ENCODE data around the gene ARHGAP20. TPM values are rescaled to one million over a fixed set of nuclear protein-coding genes. Genes with fewer than 3 reads are reported as not detected.

Gene ARHGAP20, protein sequence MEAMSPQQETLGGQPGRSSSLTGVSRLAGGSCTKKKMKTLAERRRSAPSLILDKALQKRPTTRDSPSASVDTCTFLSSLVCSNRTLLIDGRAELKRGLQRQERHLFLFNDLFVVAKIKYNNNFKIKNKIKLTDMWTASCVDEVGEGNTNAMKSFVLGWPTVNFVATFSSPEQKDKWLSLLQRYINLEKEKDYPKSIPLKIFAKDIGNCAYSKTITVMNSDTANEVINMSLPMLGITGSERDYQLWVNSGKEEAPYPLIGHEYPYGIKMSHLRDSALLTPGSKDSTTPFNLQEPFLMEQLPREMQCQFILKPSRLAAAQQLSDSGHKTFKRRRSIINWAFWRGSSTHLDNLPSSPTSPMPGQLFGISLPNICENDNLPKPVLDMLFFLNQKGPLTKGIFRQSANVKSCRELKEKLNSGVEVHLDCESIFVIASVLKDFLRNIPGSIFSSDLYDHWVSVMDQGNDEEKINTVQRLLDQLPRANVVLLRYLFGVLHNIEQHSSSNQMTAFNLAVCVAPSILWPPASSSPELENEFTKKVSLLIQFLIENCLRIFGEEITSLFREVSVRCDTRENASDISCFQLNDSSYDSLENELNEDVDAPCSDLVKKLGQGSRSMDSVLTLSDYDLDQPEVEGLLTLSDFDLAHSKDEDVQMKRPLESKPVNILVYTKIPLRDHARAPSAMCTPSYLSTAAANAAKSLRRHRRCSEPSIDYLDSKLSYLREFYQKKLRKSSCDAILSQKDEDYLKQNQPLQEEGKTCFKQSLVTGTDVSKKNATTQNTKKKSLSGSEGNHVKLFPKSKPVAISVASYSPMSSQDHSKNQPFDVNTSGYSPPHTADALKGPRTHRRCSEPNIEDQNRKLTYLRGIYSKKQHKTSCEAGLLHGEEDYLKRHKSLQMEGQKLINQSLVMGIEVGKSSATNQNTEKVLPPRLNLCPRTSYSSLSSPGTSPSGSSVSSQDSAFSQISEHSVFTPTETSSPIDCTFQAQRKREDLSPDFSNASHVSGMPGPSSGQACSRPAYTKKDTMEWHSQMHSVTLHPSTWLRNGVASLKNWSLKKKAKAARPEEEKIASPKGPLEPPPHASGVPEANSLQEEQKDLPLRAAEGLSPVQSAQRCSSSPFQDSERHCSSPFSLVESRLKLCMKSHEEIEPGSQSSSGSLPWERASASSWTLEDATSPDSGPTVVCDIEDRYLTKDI
- not detected in 2 replicates for total RNA-seq (2014; rRNA removed; shearing (Covaris generic))

DNA sequence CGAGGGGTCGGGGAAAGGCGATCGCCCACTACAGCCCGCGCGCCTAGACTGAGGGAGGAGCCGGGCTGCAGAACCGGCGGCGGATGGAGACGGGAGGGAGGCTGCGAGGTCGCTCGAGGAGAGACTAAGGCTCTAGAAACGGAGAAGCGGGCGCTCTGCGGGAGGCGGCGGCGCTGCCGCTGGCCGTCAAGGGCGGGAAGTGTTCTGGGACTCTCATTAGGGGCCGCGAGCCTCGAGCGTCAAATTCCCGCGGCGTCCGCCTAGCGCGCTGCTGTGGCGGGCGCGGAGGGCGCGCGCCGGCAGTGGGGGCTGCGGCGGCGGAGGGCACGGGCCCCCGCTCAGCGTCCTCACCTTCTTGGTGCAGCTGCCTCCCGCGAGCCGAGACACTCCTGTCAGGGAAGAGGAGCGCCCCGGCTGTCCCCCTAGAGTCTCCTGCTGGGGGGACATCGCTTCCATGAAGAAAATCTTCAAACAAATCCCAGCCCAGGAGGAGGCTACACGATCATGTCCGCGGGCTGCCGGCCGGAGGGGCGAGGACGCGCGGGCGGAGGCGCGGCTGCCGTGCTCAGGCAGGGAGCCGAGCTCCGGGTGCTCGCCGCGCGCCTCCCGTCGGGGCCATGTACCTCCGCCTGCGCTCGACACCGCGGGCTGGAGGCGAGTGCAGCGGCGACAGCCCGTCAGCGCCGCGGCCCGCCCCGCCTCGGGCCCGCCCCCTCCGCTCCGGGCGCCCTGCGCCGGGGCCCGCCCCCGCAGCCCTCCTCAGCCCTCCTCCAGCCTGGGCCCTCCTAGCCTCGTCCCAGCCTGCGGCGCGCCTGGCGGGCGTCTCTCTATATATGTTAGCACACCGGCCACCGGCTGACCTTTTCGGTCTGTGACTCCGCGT is at the start of gene ARHGAP20:
TSS of gene ARHGAP20 (minus strand) at position 662 of the 883 bp plus-strand sequence. CDS start at position 456, 206 bp downstream.
- DNase-seq (ENCODE audit: low spot score) = no peak

DNA sequence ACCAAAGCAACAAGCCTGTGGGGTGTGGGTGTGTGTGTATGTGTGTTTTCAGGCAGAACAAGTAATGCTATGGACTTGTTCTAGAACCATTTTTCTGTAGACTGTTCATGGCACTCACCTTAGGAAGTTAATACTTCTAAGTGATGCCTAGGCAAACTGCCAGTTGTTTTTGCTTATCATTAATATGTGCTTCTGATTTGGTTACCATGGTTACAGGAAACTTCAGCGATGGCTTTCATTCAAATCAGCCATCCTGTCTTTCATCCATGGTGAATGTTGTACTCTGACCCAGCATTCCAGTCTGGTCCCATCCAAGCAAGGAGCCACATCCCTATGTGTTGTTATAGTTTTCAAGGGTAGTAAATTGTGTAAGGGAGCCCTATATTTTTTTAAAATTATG is 49.8 kb upstream of the ARHGAP20 start:
- DNase-seq (ENCODE audit: low spot score) = no peak

DNA sequence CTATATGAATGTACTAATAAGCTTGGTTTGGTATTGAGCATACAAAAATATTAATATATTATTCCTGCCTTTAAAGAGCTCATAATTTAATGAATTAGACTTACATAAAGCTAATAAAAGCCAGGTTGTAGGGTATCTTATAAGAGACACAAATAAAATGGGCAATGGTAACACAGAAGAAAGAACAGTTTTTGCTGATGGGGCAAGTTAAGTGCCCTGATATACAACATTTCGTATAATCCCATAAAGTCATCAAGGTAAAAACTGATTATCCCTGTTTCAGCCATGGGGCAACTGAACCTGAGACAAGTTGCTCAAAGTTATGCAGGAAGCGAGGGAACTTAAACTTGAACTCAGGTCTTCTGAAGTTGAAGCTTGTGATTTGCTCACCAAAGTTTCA is 48.9 kb upstream of the ARHGAP20 start:
- DNase-seq (ENCODE audit: low spot score) = no peak

DNA sequence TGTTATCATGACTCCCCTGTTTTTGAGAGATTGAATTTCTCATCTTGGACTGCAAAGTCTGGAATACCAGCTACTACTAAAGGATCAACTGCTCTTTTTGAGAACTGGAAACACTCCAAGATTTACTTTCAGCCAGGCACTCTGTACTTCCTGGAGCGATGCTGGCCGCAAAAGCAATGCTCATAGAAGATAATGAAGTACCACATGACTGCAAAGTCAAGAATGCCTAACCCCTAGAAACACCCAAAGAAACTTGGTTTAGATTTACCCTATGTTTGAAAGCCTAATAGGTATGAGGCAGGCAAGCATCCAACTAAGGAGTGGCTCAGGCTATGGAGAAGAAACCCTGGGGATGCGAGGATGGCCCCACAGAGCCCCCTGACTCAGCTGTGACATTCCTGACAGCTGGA is 47.7 kb upstream of the ARHGAP20 start:
- DNase-seq (ENCODE audit: low spot score) = no peak

DNA sequence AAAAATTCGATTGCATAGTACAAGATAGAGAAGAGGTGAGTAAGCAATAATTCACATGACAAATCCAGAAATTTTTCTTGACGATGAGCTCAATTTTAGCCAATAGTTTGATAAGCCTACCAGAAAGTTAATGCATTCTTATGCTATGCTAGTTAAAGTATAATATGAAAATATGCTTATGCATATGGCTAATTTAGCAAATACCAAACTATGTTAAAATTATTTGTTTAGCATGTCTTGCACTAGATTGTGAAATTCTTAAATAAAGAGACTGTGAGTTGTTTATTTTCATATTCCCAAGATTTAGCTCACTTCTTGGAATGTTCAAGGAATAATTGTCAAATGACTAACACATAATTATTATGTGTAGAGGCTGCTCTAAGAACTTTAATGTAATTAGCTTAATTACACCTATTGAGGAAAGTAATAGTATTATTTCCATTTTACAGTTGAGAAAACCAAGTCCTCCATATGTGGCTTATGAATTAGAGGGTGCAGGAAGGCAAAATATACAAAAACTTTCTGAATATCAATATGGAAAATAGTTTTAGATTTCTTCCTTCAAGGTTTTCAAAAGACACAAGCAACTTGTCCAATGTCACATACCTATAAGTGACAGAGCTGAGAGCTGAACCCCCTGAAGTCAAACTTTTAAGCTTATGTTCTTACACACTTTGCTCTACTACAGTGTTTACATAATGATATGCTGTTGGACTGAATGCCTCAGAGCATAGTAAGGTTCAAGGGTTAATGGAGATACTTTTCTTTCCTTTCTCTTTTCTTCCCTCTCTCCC is 45.9 kb upstream of the ARHGAP20 start:
- no peak for DNase-seq (ENCODE audit: low spot score)

DNA sequence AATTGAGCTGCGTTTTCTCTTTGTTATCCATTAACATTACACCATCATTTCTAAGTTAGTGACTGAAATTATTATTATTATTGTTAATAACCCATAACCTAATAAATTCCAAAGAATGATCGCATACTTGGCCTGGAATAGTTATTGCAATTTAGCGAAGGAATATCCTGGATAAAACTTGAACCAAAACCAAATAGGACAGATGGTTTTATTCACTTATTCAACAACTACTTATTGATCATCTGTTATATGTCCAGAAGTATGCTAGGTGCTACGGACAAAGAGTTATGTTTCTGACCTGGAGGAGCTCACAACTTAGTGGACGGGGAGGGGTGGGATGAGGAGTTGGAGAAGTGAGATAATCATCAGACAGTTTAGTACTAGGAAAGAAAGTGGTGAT is 44.8 kb upstream of the ARHGAP20 start:
- no peak for DNase-seq (ENCODE audit: low spot score)

DNA sequence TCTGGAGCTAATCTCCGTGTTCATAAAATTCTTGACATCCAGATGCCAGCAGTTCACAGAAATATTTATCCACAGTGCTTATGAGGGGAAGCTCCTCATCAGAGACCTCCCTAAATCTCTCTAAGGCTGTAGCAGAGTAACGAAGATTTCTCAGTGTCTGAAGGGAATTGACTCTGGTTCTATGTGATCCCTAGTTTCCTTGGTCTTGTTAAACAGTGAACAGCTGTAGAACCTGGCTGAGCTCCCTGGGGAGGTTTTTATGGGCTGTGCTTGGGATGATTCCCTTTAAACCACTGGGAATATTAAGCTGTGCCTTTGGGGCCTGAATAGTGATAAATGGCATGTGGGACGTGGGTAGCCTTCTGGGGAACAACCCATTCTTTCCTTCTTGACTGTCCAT is 43.7 kb upstream of the ARHGAP20 start:
- DNase-seq (ENCODE audit: low spot score) = no peak

DNA sequence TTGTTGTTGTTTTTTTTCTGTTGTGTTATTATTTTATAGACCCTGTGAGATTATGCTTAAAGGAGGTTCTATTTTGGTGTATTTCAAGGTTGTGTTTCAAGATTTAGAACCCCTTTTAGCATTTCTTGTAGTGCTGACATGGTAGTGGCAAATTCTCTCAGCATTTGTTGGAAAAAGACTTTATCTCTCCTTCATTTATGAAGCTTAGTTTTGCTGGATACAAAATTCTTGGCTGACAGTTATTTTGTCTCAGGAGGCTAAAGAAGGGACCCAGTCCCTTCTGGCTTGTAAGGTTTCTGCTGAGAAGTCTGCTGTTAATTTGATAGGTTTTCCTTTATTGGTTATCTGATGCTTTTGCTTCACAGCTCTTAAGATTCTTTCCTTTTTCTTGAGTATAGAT is 40.7 kb upstream of the ARHGAP20 start:
- no peak for DNase-seq (ENCODE audit: low spot score)

DNA sequence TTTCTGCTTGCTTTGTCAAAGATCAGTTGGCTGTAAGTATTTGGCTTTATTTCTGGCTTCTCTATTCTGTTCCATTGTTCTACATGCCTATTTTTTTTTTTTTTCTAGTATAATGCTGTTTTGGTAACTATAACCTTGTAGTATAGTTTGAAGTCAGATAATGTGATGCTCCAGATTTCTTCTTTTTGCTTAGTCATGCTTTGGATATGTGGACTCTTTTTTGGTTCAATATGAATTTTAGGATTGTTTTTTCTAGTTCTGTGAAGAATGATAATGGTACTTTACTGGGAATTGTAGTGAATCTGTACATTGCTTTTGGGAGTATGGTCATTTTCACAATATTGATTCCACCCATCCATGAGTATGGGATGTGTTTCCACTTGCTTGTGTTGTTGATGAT is 37.9 kb upstream of the ARHGAP20 start:
- DNase-seq (ENCODE audit: low spot score) = no peak

DNA sequence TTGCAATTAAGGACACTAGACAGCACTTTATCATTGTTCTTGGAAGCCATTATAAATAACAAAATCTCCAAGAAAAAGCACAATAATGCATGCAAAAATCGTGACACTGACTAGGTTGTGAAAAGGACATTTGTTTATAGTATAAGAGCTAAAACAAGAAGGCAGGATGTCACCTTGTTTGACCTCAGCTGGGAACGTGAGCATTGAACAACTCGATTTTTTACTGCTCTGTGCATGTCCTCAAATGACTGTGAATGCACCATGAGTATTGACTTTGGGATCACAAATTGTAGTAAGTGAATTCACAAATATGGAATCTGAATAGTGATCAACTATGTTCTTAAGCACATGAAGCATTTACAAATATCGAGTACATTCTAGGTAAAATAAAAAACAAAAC is 35.3 kb upstream of the ARHGAP20 start:
- no peak for DNase-seq (ENCODE audit: low spot score)

DNA sequence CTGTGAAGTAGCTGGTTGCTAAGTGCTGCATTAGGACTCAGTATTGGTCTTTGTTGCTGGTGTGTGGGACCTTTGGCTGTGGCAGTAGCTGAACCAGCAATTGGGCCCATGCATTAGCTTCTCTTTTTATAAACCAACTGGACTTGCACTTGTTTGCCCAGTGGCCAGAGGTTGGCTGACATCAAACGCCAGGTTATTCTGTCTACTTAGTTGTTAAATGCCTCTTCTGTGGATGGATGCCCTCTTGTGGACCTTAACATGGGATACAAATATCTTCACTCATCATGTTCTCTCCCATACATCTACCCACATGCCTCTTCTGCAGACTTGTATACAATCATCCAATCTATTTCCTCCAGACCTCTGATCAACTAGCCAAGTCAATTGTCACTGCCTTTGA is 26.4 kb upstream of the ARHGAP20 start:
- DNase-seq (ENCODE audit: low spot score) = peak; percentile 11

DNA sequence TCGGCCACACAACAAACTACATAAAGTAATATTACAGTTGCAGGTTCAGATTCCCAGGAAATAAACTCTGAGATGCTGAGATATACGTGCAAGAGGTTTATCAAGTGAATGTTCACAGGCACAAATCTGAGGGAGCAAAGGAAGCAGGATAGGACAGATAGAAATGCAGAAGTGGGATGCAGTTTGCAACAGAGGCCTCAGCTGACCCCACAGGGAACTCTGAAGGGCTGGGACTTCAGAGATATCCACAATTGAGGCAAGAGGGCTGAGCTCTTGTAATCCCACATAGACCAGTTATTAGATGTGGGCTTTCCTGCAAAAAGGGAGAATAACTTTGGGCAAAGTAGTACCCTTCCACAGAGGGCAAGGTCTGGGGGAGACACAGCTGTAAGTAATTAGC is 25.4 kb upstream of the ARHGAP20 start:
- DNase-seq (ENCODE audit: low spot score) = no peak

DNA sequence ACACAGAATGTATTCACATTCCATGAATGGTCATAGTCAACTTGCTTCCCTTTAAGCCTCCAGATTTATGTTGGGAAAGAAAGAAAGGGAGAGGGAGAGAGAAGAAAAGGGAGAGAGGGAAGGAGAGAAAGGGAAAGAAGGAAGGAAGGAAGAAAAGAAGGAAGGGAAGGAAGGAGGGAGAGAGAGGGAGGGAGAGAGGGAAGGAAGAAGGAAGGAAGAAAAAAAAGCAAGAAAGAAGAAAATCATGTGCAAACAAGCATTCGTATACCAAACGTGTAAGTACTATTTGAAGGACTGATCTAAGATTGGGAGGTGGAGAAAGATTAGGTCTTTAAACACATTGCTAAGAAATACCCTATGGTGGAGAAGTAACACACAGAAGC is 23.9 kb upstream of the ARHGAP20 start:
- no peak for DNase-seq (ENCODE audit: low spot score)

DNA sequence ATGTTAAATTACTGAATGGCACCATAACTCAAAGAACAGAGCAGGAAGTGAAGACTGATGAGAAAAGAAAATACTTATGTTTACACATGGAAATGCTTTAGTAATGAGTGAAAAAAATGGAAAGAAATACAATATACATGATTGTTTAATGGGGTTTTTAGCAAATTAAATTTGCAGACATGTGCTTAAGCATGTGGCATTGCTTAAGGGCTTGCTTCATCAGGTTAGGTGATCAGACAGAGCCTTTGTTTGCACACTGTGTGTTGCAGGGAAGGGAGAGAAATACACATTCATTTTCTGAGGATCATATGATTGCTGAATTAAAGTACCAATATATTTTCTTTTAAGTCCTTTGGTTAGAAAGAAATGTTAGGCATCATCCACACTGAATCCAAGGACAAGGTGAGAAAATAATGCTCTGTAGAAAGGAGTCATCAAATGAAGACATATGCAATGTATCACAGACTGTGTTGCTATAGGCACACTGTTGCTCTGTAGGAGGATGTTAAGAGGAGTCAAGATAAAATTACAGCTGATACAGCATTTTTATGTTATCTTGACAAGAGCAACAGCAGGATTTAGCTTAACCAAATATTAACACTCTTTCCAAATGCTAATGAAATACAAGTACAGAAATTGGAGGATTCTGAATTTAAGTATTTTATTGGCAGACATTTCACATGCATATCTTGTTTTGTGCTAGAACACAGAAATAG is 23.4 kb upstream of the ARHGAP20 start:
- DNase-seq (ENCODE audit: low spot score) = no peak

DNA sequence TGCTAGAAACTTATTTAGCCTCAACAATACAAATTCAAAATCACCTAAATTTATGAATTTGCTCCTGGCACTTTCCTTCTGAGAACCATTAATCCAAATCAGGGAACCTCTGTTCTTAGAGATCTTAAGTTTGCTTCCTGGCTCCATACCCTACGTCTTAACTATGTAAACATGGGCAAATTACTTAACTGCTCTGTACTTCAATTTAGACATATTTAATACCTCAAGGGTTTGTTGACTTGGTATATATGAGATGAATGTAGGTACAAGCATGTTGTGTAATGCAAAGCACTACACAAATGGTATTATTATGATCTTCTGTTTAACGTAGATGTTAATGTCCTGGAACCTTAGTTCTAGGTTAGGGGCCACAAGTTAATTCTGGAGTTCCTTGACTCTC is 22.6 kb upstream of the ARHGAP20 start:
- DNase-seq (ENCODE audit: low spot score) = no peak

DNA sequence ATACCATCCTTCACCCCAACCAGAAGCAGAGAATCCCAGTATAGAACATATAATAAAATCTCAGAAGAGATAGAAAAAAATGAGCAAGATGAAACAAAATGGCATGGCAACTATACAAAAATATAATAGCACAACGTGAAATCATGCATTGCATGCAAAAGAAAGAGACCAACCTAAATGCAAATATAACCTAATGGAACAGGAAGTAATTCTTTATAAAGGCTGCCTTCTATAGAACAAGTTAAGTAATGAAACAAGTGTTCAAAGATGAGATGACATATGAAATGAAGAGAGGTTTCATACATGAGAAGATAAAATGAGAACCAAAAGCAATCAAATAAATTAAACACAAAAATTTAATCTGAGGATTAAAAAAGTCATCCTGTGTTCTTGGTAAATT is 18.5 kb upstream of the ARHGAP20 start:
- DNase-seq (ENCODE audit: low spot score) = no peak

DNA sequence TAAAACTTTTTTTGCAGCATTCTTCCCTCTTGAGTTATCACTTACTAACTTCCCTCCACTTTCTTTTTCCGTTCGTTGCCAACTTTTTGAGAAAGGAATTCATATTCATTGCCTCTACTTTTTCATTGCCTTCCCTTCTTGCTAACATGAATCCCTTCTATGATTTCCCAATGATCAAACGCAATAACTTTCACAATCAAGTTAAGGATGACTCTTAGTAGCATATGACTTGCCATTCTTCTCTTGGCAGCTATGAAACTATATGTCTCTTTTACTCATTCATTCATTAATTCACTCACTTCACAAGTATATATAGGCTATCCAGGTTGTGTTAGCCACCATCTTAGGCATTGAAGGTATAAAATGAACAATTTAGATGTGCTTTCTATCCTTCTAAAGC is 16.6 kb upstream of the ARHGAP20 start:
- DNase-seq (ENCODE audit: low spot score) = no peak

DNA sequence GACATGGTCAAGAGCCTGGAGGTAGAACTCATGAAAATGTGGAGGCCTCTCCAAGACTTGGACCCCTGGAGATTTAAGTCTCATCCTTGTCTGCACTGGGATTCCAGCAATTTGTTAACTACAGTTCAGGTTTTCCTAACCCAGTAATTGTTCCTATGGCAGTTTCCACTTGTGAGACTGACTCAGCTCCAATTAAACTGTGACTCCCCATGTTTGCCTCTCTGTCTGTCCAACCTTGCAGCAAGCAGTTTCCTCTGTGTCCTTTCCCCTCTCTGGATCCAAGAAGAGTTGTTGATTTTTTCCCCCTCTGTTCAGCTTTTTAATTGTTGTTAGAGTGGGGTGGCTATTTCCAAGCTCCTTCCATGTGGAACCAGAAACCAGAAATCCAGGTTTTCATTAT is 16.2 kb upstream of the ARHGAP20 start:
- no peak for DNase-seq (ENCODE audit: low spot score)

DNA sequence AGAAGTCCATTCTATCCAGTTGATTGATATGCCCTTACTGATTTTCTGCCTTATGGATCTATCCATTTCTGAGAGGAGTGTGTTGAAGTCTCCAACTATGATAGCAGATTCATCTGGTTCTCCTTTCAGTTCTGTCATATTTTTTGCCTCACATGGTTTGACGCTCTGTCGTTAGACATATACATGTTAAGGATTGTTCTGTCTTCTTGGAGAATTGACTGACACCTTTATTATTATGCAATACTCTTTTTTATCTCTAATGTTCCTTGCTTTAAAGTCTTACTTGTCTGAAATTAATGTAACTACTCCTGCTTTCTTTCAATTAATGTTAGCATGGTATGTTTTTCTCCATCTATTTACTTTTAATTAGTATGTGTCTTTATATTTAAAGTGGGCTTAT is 12.1 kb upstream of the ARHGAP20 start:
- no peak for DNase-seq (ENCODE audit: low spot score)
